MV-4-11 (cell line): ENCODE data around the gene SLC15A4.

Experiments
- DNase-seq: peaks from one replicate; lab custom pipeline; 2025; lab: John Stamatoyannopoulos, UW

SLC15A4 gene

GRCh38 chr12:128754275-128754674 is 69.5 kb downstream of the SLC15A4 start:
- DNase-seq: no peak

GRCh38 chr12:128753438-128753837 is 70.3 kb downstream of the SLC15A4 start:
- DNase-seq: no peak

GRCh38 chr12:128752386-128752785 is 71.4 kb downstream of the SLC15A4 start:
- no peak for DNase-seq

GRCh38 chr12:128747441-128747840 is 76.3 kb downstream of the SLC15A4 start:
- DNase-seq: no peak

GRCh38 chr12:128745772-128746689 is 77.7 kb downstream of the SLC15A4 start:
- DNase-seq: no peak

GRCh38 chr12:128743916-128744315 is 79.8 kb downstream of the SLC15A4 start:
- DNase-seq: no peak
